Endothelial cell (in vitro differentiated cells): Measurements from ENCODE around the gene MPHOSPH9. TPM values are rescaled to one million over a fixed set of nuclear protein-coding genes. Genes with fewer than 3 reads are reported as not detected.

Experiments
- DNase-seq: peaks from one replicate; pipeline ENCODE4 v3.0.0; 2021; ENCODE audit warnings: low spot score
- H3K27ac Mint-ChIP-seq: one replicate; pipeline ENCODE4 v1.8.0; 2021; ENCODE audit warnings: mixed read lengths, inconsistent platforms; ENCODE audit not compliant: unreplicated experiment
- H3K27me3 Mint-ChIP-seq: one replicate; pipeline ENCODE4 v1.8.0; 2021; ENCODE audit warnings: mild to moderate bottlenecking, moderate library complexity, mixed read lengths, inconsistent platforms; ENCODE audit not compliant: unreplicated experiment
- H3K36me3 Mint-ChIP-seq: one replicate; pipeline ENCODE4 v1.8.0; 2021; ENCODE audit warnings: mild to moderate bottlenecking, low read depth, mixed read lengths, inconsistent platforms; ENCODE audit not compliant: unreplicated experiment
- H3K4me1 Mint-ChIP-seq: one replicate; pipeline ENCODE4 v1.8.0; 2021; ENCODE audit warnings: mild to moderate bottlenecking, mixed read lengths, inconsistent platforms; ENCODE audit not compliant: unreplicated experiment
- H3K4me3 Mint-ChIP-seq: one replicate; pipeline ENCODE4 v1.8.0; 2021; ENCODE audit warnings: mild to moderate bottlenecking, mixed read lengths, inconsistent platforms; ENCODE audit not compliant: unreplicated experiment
- H3K9me3 Mint-ChIP-seq: one replicate; pipeline ENCODE4 v1.8.0; 2021; ENCODE audit warnings: mixed read lengths, inconsistent platforms; ENCODE audit not compliant: unreplicated experiment
- CTCF ChIP-seq: fragments of 200-600 bp; sonication (generic); IDR thresholded peaks from one replicate; pipeline ENCODE4 v1.5.0; 2021; ENCODE audit warnings: antibody characterized with exemption; ENCODE audit not compliant: unreplicated experiment
- total RNA-seq: library from RNA; stranded (reverse); fragmentation: NEBNext Ultra II Directional; extraction: Animal tissue kit (Norgen Biotek cat#: 25700); gene quantifications from one replicate; pipeline ENCODE4 v1.2.1, GENCODE V29; 2021; ENCODE audit not compliant: unreplicated experiment

The MPHOSPH9 gene
- total RNA-seq, 1 donor from 2014 or later: 30.1 TPM

DNA sequence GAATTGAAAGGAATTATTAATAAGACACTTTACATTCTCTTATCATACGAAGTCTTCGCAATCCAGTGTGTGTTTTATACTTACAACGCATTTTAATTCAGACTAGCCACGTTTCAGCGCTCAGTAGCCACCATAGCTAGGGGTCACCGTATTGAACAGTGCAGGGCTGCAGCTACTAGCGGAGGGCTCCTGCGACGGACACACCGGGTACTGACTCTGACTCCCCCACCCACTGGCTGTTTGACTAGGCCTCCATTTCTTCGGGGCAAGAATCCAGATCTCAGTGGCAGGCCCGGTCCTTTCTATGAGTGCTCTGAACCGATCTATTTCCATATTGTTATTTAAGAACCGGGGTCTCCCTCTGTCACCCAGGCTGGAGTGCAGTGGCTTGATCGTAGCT is 40.2 kb upstream of the MPHOSPH9 start:
- no peaks in the 10 kb centered on the region for H3K9me3 Mint-ChIP-seq
- H3K4me1 Mint-ChIP-seq: peaks cover 18% of the 10 kb centered on the region
- H3K4me3 Mint-ChIP-seq: peak overlapping the region; percentile 73
- H3K36me3 Mint-ChIP-seq: peaks cover 3% of the 10 kb centered on the region
- no peak for DNase-seq
- TF ChIP-seq CTCF: no peak
- no peak overlapping the region for H3K27ac Mint-ChIP-seq
- peaks cover 7% of the 10 kb centered on the region for H3K27me3 Mint-ChIP-seq

GRCh38 chr12:123271001-123271668 is 38.2 kb upstream of the MPHOSPH9 start:
- H3K27me3 Mint-ChIP-seq: peaks cover 10% of the 10 kb centered on the region
- H3K4me1 Mint-ChIP-seq: peaks cover 20% of the 10 kb centered on the region
- peak; percentile 79 for DNase-seq
- no peak overlapping the region for H3K4me3 Mint-ChIP-seq
- peak; percentile 54 for TF ChIP-seq CTCF
- H3K36me3 Mint-ChIP-seq: peaks cover 3% of the 10 kb centered on the region
- no peaks in the 10 kb centered on the region for H3K9me3 Mint-ChIP-seq
- no peak overlapping the region for H3K27ac Mint-ChIP-seq

DNA sequence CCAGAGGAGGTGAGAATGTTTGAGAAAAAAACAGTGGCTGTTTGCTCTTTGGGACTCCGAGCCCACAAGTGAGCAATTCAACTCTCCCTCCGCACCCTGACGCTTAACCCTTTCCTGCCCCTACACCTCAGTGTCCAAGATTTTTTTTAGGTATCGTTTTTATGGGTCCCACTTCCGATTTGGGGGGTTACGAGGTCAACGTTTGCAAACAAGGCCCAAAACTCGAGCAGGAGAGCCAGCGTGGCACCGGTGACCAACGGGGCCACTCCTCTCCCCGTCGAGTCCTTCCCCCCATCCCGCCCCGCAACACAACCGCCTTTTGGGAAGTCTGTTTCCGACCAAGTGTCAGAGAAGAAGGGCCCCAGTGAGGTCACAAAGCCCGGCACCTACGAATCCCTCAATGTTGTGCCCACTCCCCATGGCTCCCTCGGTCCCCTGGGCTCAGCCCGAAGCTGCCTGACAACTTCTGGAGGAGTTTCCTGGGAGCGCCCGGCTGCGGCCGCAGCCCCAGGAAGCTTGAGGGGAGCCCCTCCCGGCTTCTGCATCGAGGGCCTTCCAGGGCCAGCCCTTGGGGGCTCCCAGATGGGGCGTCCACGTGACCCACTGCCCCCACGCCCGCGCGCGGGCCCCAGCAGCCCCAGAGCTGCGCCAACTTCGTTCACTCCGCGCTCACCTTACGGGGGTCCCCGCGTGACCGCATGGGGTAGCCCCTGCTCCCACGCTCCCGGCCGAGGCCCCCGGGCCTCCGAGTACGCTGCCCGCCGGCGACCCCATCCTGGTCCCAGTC is 37.5 kb upstream of the MPHOSPH9 start:
- peak overlapping the region; percentile 88 for H3K27ac Mint-ChIP-seq
- H3K9me3 Mint-ChIP-seq: no peaks in the 10 kb centered on the region
- DNase-seq: peak; percentile 13
- peak overlapping the region; percentile 97 for H3K4me3 Mint-ChIP-seq
- H3K4me1 Mint-ChIP-seq: peaks cover 20% of the 10 kb centered on the region
- H3K27me3 Mint-ChIP-seq: peaks cover 10% of the 10 kb centered on the region
- TF ChIP-seq CTCF: no peak
- peaks cover 7% of the 10 kb centered on the region for H3K36me3 Mint-ChIP-seq

GRCh38 chr12:123269896-123270213 is 36.9 kb upstream of the MPHOSPH9 start:
- Mint-ChIP-seq H3K27ac (peak overlapping the region; percentile 88), H3K36me3 (peaks cover 12% of the 10 kb centered on the region), H3K27me3 (peaks cover 10% of the 10 kb centered on the region), H3K9me3 (no peaks in the 10 kb centered on the region), H3K4me1 (peaks cover 20% of the 10 kb centered on the region), H3K4me3 (peak overlapping the region; percentile 97)
- no peak for TF ChIP-seq CTCF
- no peak for DNase-seq

DNA sequence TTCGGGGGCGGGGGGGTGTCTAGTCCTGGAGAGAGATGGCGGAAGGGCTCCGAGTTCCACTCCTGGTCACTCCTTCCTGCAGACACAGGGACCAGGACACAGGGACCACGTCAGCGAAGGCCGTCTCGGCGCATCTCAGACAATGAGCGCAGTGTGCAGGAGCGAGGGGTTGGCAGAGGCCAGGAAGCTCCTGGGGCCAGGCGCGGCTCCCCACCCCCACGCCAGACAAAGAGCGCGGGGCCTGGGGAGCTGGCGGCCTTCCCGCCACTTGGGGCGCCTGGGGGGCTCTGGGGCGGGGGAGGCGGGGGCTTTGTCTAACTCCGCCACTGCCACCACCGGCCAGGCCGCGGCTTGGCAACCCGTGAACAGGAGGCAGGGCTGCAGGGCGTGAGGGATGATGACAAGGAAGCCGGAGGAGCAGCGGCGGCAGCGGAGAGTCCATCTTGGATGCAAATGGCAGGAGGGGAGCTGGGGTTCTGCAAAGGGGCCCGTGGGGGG is 36.5 kb upstream of the MPHOSPH9 start:
- peaks cover 16% of the 10 kb centered on the region for H3K36me3 Mint-ChIP-seq
- H3K27ac Mint-ChIP-seq: peak overlapping the region; percentile 85
- H3K9me3 Mint-ChIP-seq: no peaks in the 10 kb centered on the region
- H3K4me1 Mint-ChIP-seq: peaks cover 20% of the 10 kb centered on the region
- no peak for TF ChIP-seq CTCF
- H3K4me3 Mint-ChIP-seq: peak overlapping the region; percentile 97
- peaks cover 12% of the 10 kb centered on the region for H3K27me3 Mint-ChIP-seq
- DNase-seq: peak; percentile 80
